ENCODE data around the gene PEX10. TPM values are rescaled to one million over a fixed set of nuclear protein-coding genes. Genes with fewer than 3 reads are reported as not detected.

PEX10 gene
- total RNA-seq, 2 donors from 2014 or later: 35.6 TPM

GRCh38 chr1:2376261-2376741, 36.1 kb downstream of the PEX10 start:
- Mint-ChIP-seq H3K4me3 (no peak overlapping the region), H3K9me3 (no peaks in the 10 kb centered on the region), H3K27me3 (ENCODE audit: insufficient read depth) (no peaks in the 10 kb centered on the region), H3K36me3 (ENCODE audit: low read depth) (peaks cover 7% of the 10 kb centered on the region), H3K4me1 (no peaks in the 10 kb centered on the region), H3K27ac (no peak overlapping the region)
- no peaks in the 10 kb centered on the region for H3K27me3 ChIP-seq (ENCODE audit: control insufficient read depth, insufficient read depth, low read length, poor library complexity, severe bottlenecking)
- no peak for TF ChIP-seq CTCF (conservative IDR thresholded peaks at IDR 0.05)
- 91 to 93% methylated on average over 21 to 23 of the region's 23 CpGs for WGBS, 2 experiments (ENCODE audit: insufficient coverage in 1 of 2, insufficient read length in 1 of 2)
- no peaks in the 10 kb centered on the region for H3K4me1 ChIP-seq (ENCODE audit: control insufficient read depth, insufficient read depth, low read length)
- no peak for DNase-seq
- H3K36me3 ChIP-seq (ENCODE audit: control insufficient read depth, insufficient read depth, low read length): no peaks in the 10 kb centered on the region
- H3K9me3 ChIP-seq (ENCODE audit: control insufficient read depth, low read length): no peaks in the 10 kb centered on the region
- no peak overlapping the region for H3K27ac ChIP-seq (ENCODE audit: low read depth, low read length)
- H3K4me3 ChIP-seq (ENCODE audit: low read length): no peak overlapping the region
- H3K9ac ChIP-seq (ENCODE audit: extremely low read depth, low read length, poor library complexity, severe bottlenecking): no peak overlapping the region

- H3K27ac Mint-ChIP-seq: no peak overlapping the region
- Histone ChIP-seq H3K27ac (ENCODE audit: low read depth, low read length) (no peak overlapping the region), H3K36me3 (ENCODE audit: control insufficient read depth, insufficient read depth, low read length) (no peaks in the 10 kb centered on the region), H3K9ac (ENCODE audit: extremely low read depth, low read length, poor library complexity, severe bottlenecking) (no peak overlapping the region), H3K9me3 (ENCODE audit: control insufficient read depth, low read length) (no peaks in the 10 kb centered on the region), H3K4me1 (ENCODE audit: control insufficient read depth, insufficient read depth, low read length) (no peaks in the 10 kb centered on the region), H3K4me3 (ENCODE audit: low read length) (no peak overlapping the region), H3K27me3 (ENCODE audit: control insufficient read depth, insufficient read depth, low read length, poor library complexity, severe bottlenecking) (no peaks in the 10 kb centered on the region)
- DNase-seq: no peak
- H3K36me3 Mint-ChIP-seq (ENCODE audit: low read depth): peaks cover 11% of the 10 kb centered on the region
- 88 to 91% methylated on average over 7 of the region's 7 CpGs for WGBS, 2 experiments (ENCODE audit: insufficient coverage in 1 of 2, insufficient read length in 1 of 2)
- H3K9me3 Mint-ChIP-seq: no peaks in the 10 kb centered on the region
- H3K27me3 Mint-ChIP-seq (ENCODE audit: insufficient read depth): no peaks in the 10 kb centered on the region
- TF ChIP-seq CTCF (conservative IDR thresholded peaks at IDR 0.05): no peak
- H3K4me3 Mint-ChIP-seq: no peak overlapping the region
- H3K4me1 Mint-ChIP-seq: no peaks in the 10 kb centered on the region
These were observed 36.5 kb downstream of the PEX10 start for GRCh38 chr1:2375923-2376260.

DNA sequence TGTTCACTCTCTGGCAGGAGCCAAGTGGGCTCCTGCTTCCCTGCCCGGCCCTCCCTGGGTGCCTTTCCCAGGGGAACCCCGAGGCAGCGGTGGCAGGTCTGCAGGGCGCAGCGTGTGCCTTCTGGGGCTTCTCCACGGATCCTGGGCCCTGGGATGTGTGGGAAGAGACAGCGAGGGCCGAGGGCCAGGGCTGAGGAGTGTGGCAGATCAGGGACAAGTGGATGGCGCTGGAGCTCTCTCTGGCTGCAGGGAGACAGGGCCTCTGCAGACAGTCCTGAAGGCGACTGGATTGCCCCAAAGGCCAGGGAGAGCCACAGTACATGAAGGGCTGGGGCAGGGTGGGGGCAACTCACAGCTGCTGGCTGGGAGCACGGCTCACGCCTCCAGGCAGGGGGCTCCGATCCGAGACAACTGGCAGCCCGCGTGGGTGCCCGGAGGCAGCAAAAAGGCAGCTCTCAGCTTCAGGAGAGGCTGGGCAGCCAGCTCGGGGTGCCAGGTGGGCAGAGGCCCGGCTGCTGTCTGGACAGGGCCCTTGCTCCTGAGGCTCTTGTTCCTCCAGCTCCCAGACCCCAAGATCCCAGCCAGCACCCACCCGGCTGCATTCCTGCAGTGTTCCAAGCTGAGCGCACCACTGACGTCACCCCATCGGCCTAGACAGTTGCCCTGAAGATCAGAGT, 37.0 kb downstream of the PEX10 start:
- Mint-ChIP-seq H3K9me3 (no peaks in the 10 kb centered on the region), H3K27me3 (ENCODE audit: insufficient read depth) (no peaks in the 10 kb centered on the region), H3K4me1 (no peaks in the 10 kb centered on the region), H3K36me3 (ENCODE audit: low read depth) (peaks cover 11% of the 10 kb centered on the region), H3K27ac (no peak overlapping the region), H3K4me3 (no peak overlapping the region)
- no peaks in the 10 kb centered on the region for H3K36me3 ChIP-seq (ENCODE audit: control insufficient read depth, insufficient read depth, low read length)
- no peak overlapping the region for H3K9ac ChIP-seq (ENCODE audit: extremely low read depth, low read length, poor library complexity, severe bottlenecking)
- no peak overlapping the region for H3K27ac ChIP-seq (ENCODE audit: low read depth, low read length)
- no peak for TF ChIP-seq CTCF (conservative IDR thresholded peaks at IDR 0.05)
- no peaks in the 10 kb centered on the region for H3K4me1 ChIP-seq (ENCODE audit: control insufficient read depth, insufficient read depth, low read length)
- no peaks in the 10 kb centered on the region for H3K9me3 ChIP-seq (ENCODE audit: control insufficient read depth, low read length)
- no peak overlapping the region for H3K4me3 ChIP-seq (ENCODE audit: low read length)
- 90 to 92% methylated on average over 8 to 23 of the region's 23 CpGs for WGBS, 2 experiments (ENCODE audit: insufficient coverage in 1 of 2, insufficient read length in 1 of 2)
- DNase-seq: no peak
- no peaks in the 10 kb centered on the region for H3K27me3 ChIP-seq (ENCODE audit: control insufficient read depth, insufficient read depth, low read length, poor library complexity, severe bottlenecking)
